Fibroblast of pulmonary artery (primary cell): ENCODE data around the gene GRAMD2A.

Experiments used
- DNase-seq: peaks from one replicate; pipeline ENCODE4 v3.0.0-alpha.2; 2010; ENCODE audit warnings: low read depth
- H3K4me3 ChIP-seq: replicated peaks from 2 replicates; pipeline ENCODE4 v1.5.1; 2011; ENCODE audit warnings: low read depth, mild to moderate bottlenecking, control low read depth, low read length, moderate library complexity
- CTCF ChIP-seq: IDR thresholded peaks from 2 replicates; pipeline ENCODE4 v1.5.1; 2011; ENCODE audit warnings: mild to moderate bottlenecking, control low read depth, low read length, inconsistent platforms; ENCODE audit errors: missing control alignments

The GRAMD2A gene

GRCh38 chr15:72192416-72192815 is 5.2 kb downstream of the GRAMD2A start:
- no peak for DNase-seq
- no peak for TF ChIP-seq CTCF
- H3K4me3 ChIP-seq: no peak overlapping the region

GRCh38 chr15:72189250-72189902 is 8.2 kb downstream of the GRAMD2A start:
- no peak for DNase-seq
- TF ChIP-seq CTCF: no peak
- no peak overlapping the region for H3K4me3 ChIP-seq

DNA sequence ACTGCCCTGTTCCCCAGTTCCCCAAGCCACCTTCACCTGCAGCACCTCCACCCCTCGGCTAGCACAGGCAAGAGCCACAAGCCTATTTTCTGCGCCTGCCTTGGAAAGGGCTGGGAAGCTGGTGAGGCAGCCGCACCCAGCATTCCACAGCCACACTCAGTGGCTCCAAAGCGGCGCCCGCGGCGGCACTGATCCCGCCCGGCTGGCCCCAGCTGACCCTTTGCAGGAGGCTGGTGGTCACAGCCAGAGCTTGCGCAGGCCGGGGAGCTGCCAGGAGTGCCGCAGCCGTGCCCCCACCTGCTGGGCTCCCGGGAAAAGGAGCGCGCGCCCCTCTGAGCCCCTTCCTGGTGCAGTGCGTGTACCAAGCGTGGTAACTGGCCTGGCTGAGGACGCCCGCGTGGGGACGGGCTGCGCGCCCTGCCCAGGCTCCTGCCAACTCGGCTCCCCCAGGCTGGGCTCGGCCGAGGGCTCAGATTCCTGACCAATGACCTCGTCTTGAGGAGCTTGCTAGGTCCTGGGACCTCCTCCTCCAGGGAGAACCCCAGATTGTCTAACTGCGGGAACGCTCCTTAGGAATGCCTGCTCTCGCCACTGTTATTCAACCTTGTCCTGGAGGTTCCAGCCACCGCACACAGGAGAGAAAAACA is 13.3 kb downstream of the GRAMD2A start:
- no peak for DNase-seq
- no peak for TF ChIP-seq CTCF
- H3K4me3 ChIP-seq: peak overlapping the region; percentile 12

- TF ChIP-seq CTCF: no peak
Measured at GRCh38 chr15:72183781-72184164, 13.8 kb downstream of the GRAMD2A start.

DNA sequence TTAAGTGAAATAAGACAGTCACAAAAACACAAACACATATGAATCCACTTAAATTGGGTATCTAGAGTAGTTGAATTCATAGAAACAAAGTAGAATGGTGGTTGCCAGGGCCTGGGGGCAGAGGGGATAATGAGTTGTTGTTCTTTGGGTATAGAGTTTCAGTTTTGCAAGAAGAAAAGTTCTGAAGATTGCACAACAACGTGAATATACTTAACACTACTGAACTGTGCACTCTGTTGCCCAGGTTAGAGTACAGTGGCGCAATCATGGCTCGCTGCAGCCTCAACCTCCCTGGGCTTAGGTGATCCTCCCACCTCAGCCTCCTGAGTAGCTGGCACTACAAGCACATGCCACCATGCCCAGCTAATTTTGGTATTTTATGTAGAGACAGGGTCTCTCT is 14.9 kb downstream of the GRAMD2A start:
- TF ChIP-seq CTCF: no peak
- no peak for DNase-seq

More at GRCh38 chr15:72183781-72184164, 13.8 kb downstream of the GRAMD2A start:
- DNase-seq: no peak
- no peak overlapping the region for H3K4me3 ChIP-seq

GRCh38 chr15:72182244-72182643 is 15.3 kb downstream of the GRAMD2A start:
- no peak for DNase-seq
- no peak overlapping the region for H3K4me3 ChIP-seq
- no peak for TF ChIP-seq CTCF

More for the DNA sequence above, 14.9 kb downstream of the GRAMD2A start:
- no peak overlapping the region for H3K4me3 ChIP-seq
